H1 (cell line): ENCODE data around the gene LAMB1. TPM values are rescaled to one million over a fixed set of nuclear protein-coding genes. Genes with fewer than 3 reads are reported as not detected.

Experiments
- CTCF ChIA-PET: fragments of 300-600 bp; sonication (Branson Sonifier 250); formaldehyde crosslinking; loops from one replicate; lab custom pipeline; 2021; ENCODE audit not compliant: partially characterized antibody; lab: Charles Lee
- POLR2A ChIA-PET: fragments of 300-600 bp; sonication (Branson Sonifier 250); formaldehyde crosslinking; loops from one replicate; lab custom pipeline; 2021; ENCODE audit warnings: inconsistent platforms; ENCODE audit not compliant: partially characterized antibody; lab: Charles Lee
- DNase-seq, 2 experiments: peaks; one replicate each; pipeline versions ENCODE4 v3.0.0 to v3.0.0-alpha.2; 2010 to 2022; ENCODE audit warnings: low spot score in 2 of 2, low read depth in 1 of 2, mixed read lengths in 1 of 2
- FAIRE-seq: peaks from 2 replicates; lab custom pipeline; 2011; peaks lifted over from hg19 to GRCh38; lab: Jason Lieb, UNC
- H2AFZ ChIP-seq: 2 replicates; pipeline ENCODE4 v1.8.1; 2012; ENCODE audit warnings: low read length, inconsistent platforms
- H2AK5ac ChIP-seq: 2 replicates; pipeline ENCODE4 v1.6.1; 2013; ENCODE audit warnings: low read depth, low read length
- H2BK120ac ChIP-seq: replicated peaks from 2 replicates; pipeline ENCODE3; 2013; ENCODE audit warnings: low read depth, low read length, inconsistent platforms
- H2BK12ac ChIP-seq: 2 replicates; pipeline ENCODE4 v1.6.1; 2013; ENCODE audit warnings: low read depth, low read length
- H2BK15ac ChIP-seq: 2 replicates; pipeline ENCODE4 v1.6.1; 2013; ENCODE audit warnings: low read length
- H2BK20ac ChIP-seq: 2 replicates; pipeline ENCODE4 v1.6.1; 2013; ENCODE audit warnings: low read length
- H2BK5ac ChIP-seq: 2 replicates; pipeline ENCODE4 v1.6.1; 2013; ENCODE audit warnings: low read depth, low read length
- H3K14ac ChIP-seq: 2 replicates; pipeline ENCODE4 v1.6.1; 2013; ENCODE audit warnings: inconsistent platforms; ENCODE audit not compliant: insufficient read length
- H3K18ac ChIP-seq: 2 replicates; pipeline ENCODE4 v1.6.1; 2013; ENCODE audit warnings: low read length; ENCODE audit errors: extremely low read depth
- H3K23ac ChIP-seq: 2 replicates; pipeline ENCODE4 v1.6.1; 2013; ENCODE audit warnings: inconsistent platforms; ENCODE audit not compliant: insufficient read length
- H3K23me2 ChIP-seq: 2 replicates; pipeline ENCODE4 v1.6.1; 2013; ENCODE audit warnings: low read depth, low read length
- H3K27ac ChIP-seq: 2 replicates; pipeline ENCODE4 v1.6.1; 2011; ENCODE audit warnings: low read depth, low read length, inconsistent platforms
- H3K27me3 ChIP-seq, 4 experiments: replicated peaks in 1 of 4; 1 replicate in 1 of 4; 2 replicates in 3 of 4; pipeline versions ENCODE4 v1.6.1 to v1.8.1; 2011 to 2013; ENCODE audit warnings: low read length in 3 of 4, mild to moderate bottlenecking in 3 of 4, inconsistent platforms in 2 of 4, mixed read lengths in 2 of 4, moderate library complexity in 1 of 4; ENCODE audit not compliant: control insufficient read depth in 3 of 4, insufficient read depth in 3 of 4; ENCODE audit errors: extremely low read depth in 1 of 4
- H3K36me3 ChIP-seq, 4 experiments: 2 replicates each; pipeline versions ENCODE4 v1.6.1 to v1.8.1; 2011 to 2013; ENCODE audit warnings: mild to moderate bottlenecking in 4 of 4, low read length in 3 of 4, moderate library complexity in 2 of 4, control low read depth in 1 of 4, inconsistent platforms in 1 of 4; ENCODE audit not compliant: insufficient read depth in 4 of 4, control insufficient read depth in 2 of 4
- H3K4ac ChIP-seq: replicated peaks from 2 replicates; pipeline ENCODE3; 2013; ENCODE audit warnings: low read length, low read depth, mixed read lengths, inconsistent platforms; ENCODE audit not compliant: insufficient read length
- H3K4me1 ChIP-seq, 4 experiments: replicated peaks in 1 of 4; 1 replicate in 1 of 4; 2 replicates in 3 of 4; pipeline versions ENCODE4 v1.6.1 to v1.8.1; 2011 to 2013; ENCODE audit warnings: low read length in 3 of 4, inconsistent platforms in 2 of 4, mixed read lengths in 1 of 4; ENCODE audit not compliant: insufficient read depth in 4 of 4, control insufficient read depth in 3 of 4
- H3K4me2 ChIP-seq, 2 experiments: 2 replicates each; pipeline versions ENCODE4 v1.6.1 to v1.8.1; 2011 to 2013; ENCODE audit warnings: low read depth in 2 of 2, low read length in 2 of 2, control low read depth in 1 of 2, inconsistent platforms in 1 of 2, mild to moderate bottlenecking in 1 of 2; ENCODE audit not compliant: insufficient read depth in 1 of 2
- H3K4me3 ChIP-seq, 4 experiments: fragments of 200-600, 300-600 bp in 1 of 4; sonication (generic), shearing (Covaris generic), sonication (Bioruptor Twin) in 1 of 4; 2 replicates each; pipeline versions ENCODE4 v1.5.1 to v1.8.1; 2011 to 2016; ENCODE audit warnings: low read length in 4 of 4, low read depth in 3 of 4, control low read depth in 2 of 4, inconsistent platforms in 2 of 4, mild to moderate bottlenecking in 2 of 4, mixed read lengths in 1 of 4, moderate library complexity in 1 of 4; ENCODE audit not compliant: insufficient read depth in 2 of 4; ENCODE audit errors: extremely low read depth in 1 of 4
- H3K56ac ChIP-seq: replicated peaks from 2 replicates; pipeline ENCODE3; 2013; ENCODE audit warnings: low read depth, mild to moderate bottlenecking, mixed read lengths, low read length, inconsistent platforms; ENCODE audit not compliant: insufficient read length
- H3K79me1 ChIP-seq: 2 replicates; pipeline ENCODE4 v1.6.1; 2013; ENCODE audit warnings: low read depth, low read length, control low read depth
- H3K79me2 ChIP-seq, 2 experiments: 2 replicates each; pipeline versions ENCODE4 v1.6.1 to v1.8.1; 2012 to 2013; ENCODE audit warnings: low read length in 2 of 2, mild to moderate bottlenecking in 2 of 2, inconsistent platforms in 1 of 2; ENCODE audit not compliant: insufficient read depth in 2 of 2, control insufficient read depth in 1 of 2
- H3K9ac ChIP-seq, 4 experiments: replicated peaks in 1 of 4; 1 replicate in 1 of 4; 2 replicates in 3 of 4; pipeline versions ENCODE4 v1.6.1 to v1.8.1; 2011 to 2013; ENCODE audit warnings: low read depth in 3 of 4, low read length in 3 of 4, control low read depth in 2 of 4, mild to moderate bottlenecking in 2 of 4, moderate library complexity in 2 of 4, inconsistent platforms in 1 of 4; ENCODE audit errors: extremely low read depth in 1 of 4
- H3K9me3 ChIP-seq, 2 experiments: 2 replicates each; pipeline versions ENCODE4 v1.6.1 to v1.8.1; 2012 to 2013; ENCODE audit warnings: mild to moderate bottlenecking in 2 of 2, moderate library complexity in 2 of 2, control low read depth in 1 of 2, inconsistent platforms in 1 of 2, low read depth in 1 of 2, low read length in 1 of 2, mixed read lengths in 1 of 2; ENCODE audit not compliant: insufficient read depth in 2 of 2
- H4K20me1 ChIP-seq, 2 experiments: replicated peaks in 1 of 2; 2 replicates each; pipeline versions ENCODE3 to v1.8.1; 2011 to 2013; ENCODE audit warnings: inconsistent platforms in 2 of 2, low read length in 2 of 2, mild to moderate bottlenecking in 1 of 2; ENCODE audit not compliant: insufficient read depth in 2 of 2, control insufficient read depth in 1 of 2
- H4K5ac ChIP-seq: 2 replicates; pipeline ENCODE4 v1.6.1; 2013; ENCODE audit warnings: low read length, low read depth, mixed read lengths, inconsistent platforms; ENCODE audit not compliant: insufficient read length
- H4K8ac ChIP-seq: 2 replicates; pipeline ENCODE4 v1.8.0; 2013; ENCODE audit warnings: mild to moderate bottlenecking, moderate library complexity, low read length, inconsistent platforms; ENCODE audit not compliant: insufficient read depth; ENCODE audit errors: extremely low read depth
- H4K91ac ChIP-seq: replicated peaks from 2 replicates; pipeline ENCODE3; 2013; ENCODE audit warnings: low read length, mixed read lengths, inconsistent platforms; ENCODE audit not compliant: insufficient read length
- BACH1 ChIP-seq: IDR thresholded peaks from 2 replicates; pipeline ENCODE4 v1.6.1; 2012; ENCODE audit warnings: low read length, improper control_type of control experiment
- EGR1 ChIP-seq: IDR thresholded peaks from 2 replicates; pipeline ENCODE4 v1.6.1; 2011; ENCODE audit warnings: low read depth, low read length, borderline replicate concordance
- MAFK ChIP-seq: IDR thresholded peaks from 2 replicates; pipeline ENCODE4 v1.6.1; 2012; ENCODE audit warnings: low read depth, mild to moderate bottlenecking, improper control_type of control experiment, low read length
- RNF2 ChIP-seq: fragments of 200-900, 300-1000 bp; sonication (generic); IDR thresholded peaks from 2 replicates; pipeline ENCODE4 v1.7.1; 2016; ENCODE audit warnings: borderline replicate concordance, low read depth, mild to moderate bottlenecking, antibody characterized with exemption, low read length; ENCODE audit not compliant: poor library complexity, severe bottlenecking; ENCODE audit errors: missing control alignments
- RXRA ChIP-seq: IDR thresholded peaks from 2 replicates; pipeline ENCODE4 v1.6.1; 2011; ENCODE audit warnings: low read depth, mild to moderate bottlenecking, low read length, moderate library complexity; ENCODE audit not compliant: insufficient read depth
- SRF ChIP-seq: IDR thresholded peaks from 2 replicates; pipeline ENCODE4 v1.6.1; 2011; ENCODE audit warnings: mild to moderate bottlenecking, low read depth, low read length, moderate library complexity
- WGBS, 2 experiments: shearing (Covaris generic) in 1 of 2; methylation state at CpG; one replicate each; pipeline versions ENCODE4 v1.1.6 to v1.1.7; 2013 to 2015; ENCODE audit warnings: low lambda C conversion rate in 2 of 2, mixed read lengths in 2 of 2, inconsistent platforms in 1 of 2, low coverage in 1 of 2, missing lambda C conversion rate in 1 of 2; ENCODE audit not compliant: insufficient replicate concordance in 2 of 2, insufficient coverage in 1 of 2, insufficient read length in 1 of 2; ENCODE audit errors: extremely low coverage in 1 of 2, missing lambda C conversion rate in 1 of 2; 5-methylcytosine and 5-hydroxymethylcytosine counted together
- polyA plus RNA-seq, 7 experiments: library from polyadenylated mRNA; depleted of rRNA in 3 of 7; stranded (reverse) in 5 of 7; unstranded in 2 of 7; fragments of >200 nt in 5 of 7; fragments of 200-250 nt in 2 of 7; gene quantifications; 1 replicate in 5 of 7; 2 replicates in 1 of 7; 4 replicates in 1 of 7; pipeline versions ENCODE4 v1.2.1 to v1.2.3, GENCODE V29; 2011 to 2013; ENCODE audit warnings: missing spikeins in 2 of 7, mixed read lengths in 2 of 7
- total RNA-seq: library from RNA; stranded (reverse); fragmentation: NEBNext Ultra II Directional; extraction: Animal tissue kit (Norgen Biotek cat#: 25700); gene quantifications from 2 replicates; pipeline ENCODE4 v1.2.1, GENCODE V29; 2021
- TF ChIP-seq, protein P1 (sequence below): IDR thresholded peaks from 2 replicates; pipeline ENCODE4 v1.6.1; 2011; ENCODE audit warnings: low read depth, mild to moderate bottlenecking, low read length; ENCODE audit not compliant: insufficient read depth
- TF ChIP-seq, protein P2 (sequence below): IDR thresholded peaks from 2 replicates; pipeline ENCODE4 v1.6.1; 2012; ENCODE audit warnings: inconsistent platforms
- TF ChIP-seq, protein P3 (sequence below), 3 experiments: IDR thresholded peaks; 1 replicate in 2 of 3; 2 replicates in 1 of 3; pipeline versions ENCODE4 v1.5.1 to v1.6.1; 2011; ENCODE audit warnings: low read length in 3 of 3, mild to moderate bottlenecking in 3 of 3, inconsistent platforms in 2 of 3, low read depth in 1 of 3, moderate library complexity in 1 of 3; ENCODE audit not compliant: insufficient read depth in 1 of 3; ENCODE audit errors: control extremely low read depth in 1 of 3

The LAMB1 gene
- total and polyA plus RNA-seq, 2 of the 8 experiments (the other 6 are each of a cell fraction or from before 2014, with no cell fraction given) = 31.9 to 38.5 TPM

DNA sequence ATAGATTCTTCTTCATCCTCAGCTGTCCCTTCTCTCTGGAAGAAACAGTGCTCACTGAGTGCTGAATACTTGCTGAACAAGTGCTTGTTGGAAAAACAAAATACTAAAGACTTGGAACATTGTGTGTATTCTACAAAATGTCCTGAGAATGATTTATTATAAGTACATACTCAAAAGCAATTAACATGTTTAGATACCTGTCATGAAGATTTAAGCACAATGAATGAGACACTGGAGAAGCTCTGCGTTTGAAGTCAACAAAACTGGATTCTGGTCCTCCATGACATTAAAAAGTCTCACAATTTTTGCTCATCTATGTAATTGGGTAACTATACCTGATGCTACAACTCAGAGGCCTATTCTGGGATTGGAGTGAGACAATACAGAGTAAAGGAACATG lies 34.8 kb upstream of the LAMB1 start:
- Histone ChIP-seq H3K27me3 (no peaks in the 10 kb centered on the region), H3K9ac (no peak overlapping the region), H4K91ac (no peak overlapping the region), H2BK20ac (no peak overlapping the region), H3K36me3 (no peaks in the 10 kb centered on the region), H4K8ac (no peak overlapping the region), H3K9me3 (no peaks in the 10 kb centered on the region), H3K79me2 (no peaks in the 10 kb centered on the region), H2AK5ac (no peak overlapping the region), H2BK5ac (no peak overlapping the region), H2AFZ (no peak overlapping the region), H4K20me1 (no peaks in the 10 kb centered on the region), H3K23me2 (no peaks in the 10 kb centered on the region), H3K56ac (no peak overlapping the region), H3K23ac (no peak overlapping the region), H2BK12ac (no peak overlapping the region), H3K27ac (no peak overlapping the region), H3K18ac (no peak overlapping the region), H2BK120ac (no peak overlapping the region), H3K4me3 (no peak overlapping the region), H3K4ac (no peak overlapping the region), H3K4me1 (peaks cover 0 to 6% (median 2%) of the 10 kb centered on the region in 4 experiments; a peak in 3 of 7 replicates), H3K14ac (no peak overlapping the region), H3K79me1 (no peaks in the 10 kb centered on the region), H2BK15ac (no peak overlapping the region), H3K4me2 (no peak overlapping the region), H4K5ac (no peak overlapping the region)
- CTCF ChIA-PET = interaction anchor here (0.7 to 9.1 kb wide), 4 partner anchors 22 to 645 kb away, joined by 3 to 86 read pairs (median 4); no protein-coding TSS in a partner anchor
- POLR2A ChIA-PET = no interaction called here
- DNase-seq = no peak
- WGBS, 2 experiments = 88% methylated on average over 1 of the region's 1 CpG; no CpG with 5 or more reads in 1 of the 2 experiments
- no peak for FAIRE-seq
- TF ChIP-seq BACH1 (no peak), SRF (no peak), MAFK (no peak), EGR1 (no peak), RXRA (no peak), RNF2 (no peak)
- TF ChIP-seq, protein P1, sequence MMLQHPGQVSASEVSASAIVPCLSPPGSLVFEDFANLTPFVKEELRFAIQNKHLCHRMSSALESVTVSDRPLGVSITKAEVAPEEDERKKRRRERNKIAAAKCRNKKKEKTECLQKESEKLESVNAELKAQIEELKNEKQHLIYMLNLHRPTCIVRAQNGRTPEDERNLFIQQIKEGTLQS = no peak
- TF ChIP-seq, protein P2, sequence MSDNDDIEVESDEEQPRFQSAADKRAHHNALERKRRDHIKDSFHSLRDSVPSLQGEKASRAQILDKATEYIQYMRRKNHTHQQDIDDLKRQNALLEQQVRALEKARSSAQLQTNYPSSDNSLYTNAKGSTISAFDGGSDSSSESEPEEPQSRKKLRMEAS = no peak
- TF ChIP-seq, protein P3, sequence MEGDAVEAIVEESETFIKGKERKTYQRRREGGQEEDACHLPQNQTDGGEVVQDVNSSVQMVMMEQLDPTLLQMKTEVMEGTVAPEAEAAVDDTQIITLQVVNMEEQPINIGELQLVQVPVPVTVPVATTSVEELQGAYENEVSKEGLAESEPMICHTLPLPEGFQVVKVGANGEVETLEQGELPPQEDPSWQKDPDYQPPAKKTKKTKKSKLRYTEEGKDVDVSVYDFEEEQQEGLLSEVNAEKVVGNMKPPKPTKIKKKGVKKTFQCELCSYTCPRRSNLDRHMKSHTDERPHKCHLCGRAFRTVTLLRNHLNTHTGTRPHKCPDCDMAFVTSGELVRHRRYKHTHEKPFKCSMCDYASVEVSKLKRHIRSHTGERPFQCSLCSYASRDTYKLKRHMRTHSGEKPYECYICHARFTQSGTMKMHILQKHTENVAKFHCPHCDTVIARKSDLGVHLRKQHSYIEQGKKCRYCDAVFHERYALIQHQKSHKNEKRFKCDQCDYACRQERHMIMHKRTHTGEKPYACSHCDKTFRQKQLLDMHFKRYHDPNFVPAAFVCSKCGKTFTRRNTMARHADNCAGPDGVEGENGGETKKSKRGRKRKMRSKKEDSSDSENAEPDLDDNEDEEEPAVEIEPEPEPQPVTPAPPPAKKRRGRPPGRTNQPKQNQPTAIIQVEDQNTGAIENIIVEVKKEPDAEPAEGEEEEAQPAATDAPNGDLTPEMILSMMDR (IDR thresholded peaks at IDR 0.05; ENCODE audit: control extremely low read depth in 1 of 3, insufficient read depth in 1 of 3, low read depth in 1 of 3, low read length in 3 of 3) = no peak
